ENCODE measurements around the gene SCAMP1. TPM values are rescaled to one million over a fixed set of nuclear protein-coding genes. Genes with fewer than 3 reads are reported as not detected.
A peak's percentile ranks its signal among the peaks of the same experiment; 100 is the strongest.

SCAMP1 gene
- total and polyA plus RNA-seq, 2 of the 13 experiments (the other 11 are each of a cell fraction or from before 2014, with no cell fraction given) = 18.2 to 33.7 TPM

DNA sequence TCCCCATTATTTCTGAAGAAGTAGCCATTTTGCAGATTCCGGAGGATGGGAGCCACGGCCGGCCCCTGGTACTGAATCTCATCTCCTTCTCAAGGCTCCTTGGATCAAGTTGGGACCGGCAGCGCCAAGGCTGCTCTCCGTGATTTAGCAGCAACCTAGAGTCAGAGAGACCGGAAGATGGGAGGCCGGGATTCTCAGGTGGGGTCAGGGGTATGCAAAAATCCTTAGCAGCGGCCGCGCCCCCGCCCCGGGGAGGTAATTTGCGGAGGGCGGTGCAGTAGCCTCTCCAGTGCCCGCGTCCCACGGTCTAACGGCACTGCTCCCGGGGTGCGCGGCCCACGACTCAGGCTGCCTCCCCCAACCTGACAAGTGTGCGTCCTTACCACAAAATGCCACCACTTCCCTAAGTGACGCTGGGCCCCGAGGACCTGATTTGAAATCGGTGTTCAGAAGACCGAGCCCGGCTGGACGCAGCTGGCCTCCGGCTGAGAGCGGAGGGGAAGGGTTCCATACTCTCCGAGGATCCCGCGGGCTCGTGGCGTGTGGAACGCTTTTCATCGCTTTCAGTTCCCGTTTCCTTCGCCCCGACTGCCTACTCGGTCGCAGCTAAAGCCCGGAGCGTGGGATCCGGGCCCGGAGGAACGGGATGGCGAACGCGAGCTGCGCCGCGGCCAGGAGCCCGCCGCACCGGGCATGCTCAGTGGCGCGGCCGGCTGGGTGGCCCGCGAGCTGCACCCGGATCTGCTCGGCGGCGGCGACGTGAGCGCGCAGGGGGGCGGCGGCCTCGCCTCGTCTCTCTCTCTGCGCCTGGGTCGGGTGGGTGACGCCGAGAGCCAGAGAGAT is at the start of gene SCAMP1 (continued):
- TF ChIP-seq GABPA (IDR thresholded peaks at IDR 0.05; ENCODE audit: low read depth, low read length) (peak; percentile 52), GABPA (CRISPR knock-in tag; IDR thresholded peaks at IDR 0.05; ENCODE audit: low read depth) (peak; percentile 85), PAWR (CRISPR knock-in tag; IDR thresholded peaks at IDR 0.05; ENCODE audit: borderline replicate concordance) (peak; percentile 88; the same call in 1 of the 2 replicates), ZNF768 (CRISPR knock-in tag; IDR thresholded peaks at IDR 0.05) (peak; percentile 51; the same call in 1 of the 2 replicates), TARDBP (CRISPR knock-in tag; IDR thresholded peaks at IDR 0.05) (peak; percentile 47; the same call in 1 of the 2 replicates), RARA (CRISPR knock-in tag; IDR thresholded peaks at IDR 0.05) (0 out of 2 replicates have a peak, but pooled peaks have one; percentile 4), GPN1 (CRISPR knock-in tag; IDR thresholded peaks at IDR 0.05; ENCODE audit: borderline replicate concordance) (no peak), TP53 (CRISPR knock-in tag; conservative IDR thresholded peaks at IDR 0.05) (0 out of 2 replicates have a peak, but pooled peaks have one; percentile 49), IKZF4 (CRISPR knock-in tag; IDR thresholded peaks at IDR 0.05; ENCODE audit: borderline replicate concordance, low read depth, not compliant biosample characterization) (peak; percentile 56), REL (CRISPR knock-in tag; conservative IDR thresholded peaks at IDR 0.05) (0 out of 2 replicates have a peak, but pooled peaks have one; percentile 75), GZF1 (CRISPR knock-in tag; IDR thresholded peaks at IDR 0.05) (no peak), ZNF253 (CRISPR knock-in tag; IDR thresholded peaks at IDR 0.05; ENCODE audit: borderline replicate concordance) (no peak), MTF1 (CRISPR knock-in tag; IDR thresholded peaks at IDR 0.05) (0 out of 2 replicates have a peak, but pooled peaks have one; percentile 22), PHF5A (CRISPR knock-in tag; IDR thresholded peaks at IDR 0.05; ENCODE audit: low read depth, unreplicated experiment) (no peak), NR2F6 (IDR thresholded peaks at IDR 0.05) (0 out of 2 replicates have a peak, but pooled peaks have one; percentile 31), NR2F6 (CRISPR knock-in tag; IDR thresholded peaks at IDR 0.05) (no peak), ZNF367 (CRISPR knock-in tag; IDR thresholded peaks at IDR 0.05; ENCODE audit: borderline replicate concordance) (no peak), SIN3A (IDR thresholded peaks at IDR 0.05; ENCODE audit: borderline replicate concordance, low read depth, low read length) (0 out of 2 replicates have a peak, but pooled peaks have one; percentile 56), RNF2 (conservative IDR thresholded peaks at IDR 0.05; ENCODE audit: low read depth) (peak; percentile 41; the same call in 1 of the 2 replicates), NR1H2 (CRISPR knock-in tag; IDR thresholded peaks at IDR 0.05; ENCODE audit: borderline replicate concordance, low read depth) (0 out of 2 replicates have a peak, but pooled peaks have one; percentile 67)
- TF ChIP-seq, protein P1, sequence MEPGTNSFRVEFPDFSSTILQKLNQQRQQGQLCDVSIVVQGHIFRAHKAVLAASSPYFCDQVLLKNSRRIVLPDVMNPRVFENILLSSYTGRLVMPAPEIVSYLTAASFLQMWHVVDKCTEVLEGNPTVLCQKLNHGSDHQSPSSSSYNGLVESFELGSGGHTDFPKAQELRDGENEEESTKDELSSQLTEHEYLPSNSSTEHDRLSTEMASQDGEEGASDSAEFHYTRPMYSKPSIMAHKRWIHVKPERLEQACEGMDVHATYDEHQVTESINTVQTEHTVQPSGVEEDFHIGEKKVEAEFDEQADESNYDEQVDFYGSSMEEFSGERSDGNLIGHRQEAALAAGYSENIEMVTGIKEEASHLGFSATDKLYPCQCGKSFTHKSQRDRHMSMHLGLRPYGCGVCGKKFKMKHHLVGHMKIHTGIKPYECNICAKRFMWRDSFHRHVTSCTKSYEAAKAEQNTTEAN (CRISPR knock-in tag; conservative IDR thresholded peaks at IDR 0.05) = 0 out of 2 replicates have a peak, but pooled peaks have one; percentile 53
- TF ChIP-seq, protein P2, sequence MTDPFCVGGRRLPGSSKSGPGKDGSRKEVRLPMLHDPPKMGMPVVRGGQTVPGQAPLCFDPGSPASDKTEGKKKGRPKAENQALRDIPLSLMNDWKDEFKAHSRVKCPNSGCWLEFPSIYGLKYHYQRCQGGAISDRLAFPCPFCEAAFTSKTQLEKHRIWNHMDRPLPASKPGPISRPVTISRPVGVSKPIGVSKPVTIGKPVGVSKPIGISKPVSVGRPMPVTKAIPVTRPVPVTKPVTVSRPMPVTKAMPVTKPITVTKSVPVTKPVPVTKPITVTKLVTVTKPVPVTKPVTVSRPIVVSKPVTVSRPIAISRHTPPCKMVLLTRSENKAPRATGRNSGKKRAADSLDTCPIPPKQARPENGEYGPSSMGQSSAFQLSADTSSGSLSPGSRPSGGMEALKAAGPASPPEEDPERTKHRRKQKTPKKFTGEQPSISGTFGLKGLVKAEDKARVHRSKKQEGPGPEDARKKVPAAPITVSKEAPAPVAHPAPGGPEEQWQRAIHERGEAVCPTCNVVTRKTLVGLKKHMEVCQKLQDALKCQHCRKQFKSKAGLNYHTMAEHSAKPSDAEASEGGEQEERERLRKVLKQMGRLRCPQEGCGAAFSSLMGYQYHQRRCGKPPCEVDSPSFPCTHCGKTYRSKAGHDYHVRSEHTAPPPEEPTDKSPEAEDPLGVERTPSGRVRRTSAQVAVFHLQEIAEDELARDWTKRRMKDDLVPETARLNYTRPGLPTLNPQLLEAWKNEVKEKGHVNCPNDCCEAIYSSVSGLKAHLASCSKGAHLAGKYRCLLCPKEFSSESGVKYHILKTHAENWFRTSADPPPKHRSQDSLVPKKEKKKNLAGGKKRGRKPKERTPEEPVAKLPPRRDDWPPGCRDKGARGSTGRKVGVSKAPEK (CRISPR knock-in tag; IDR thresholded peaks at IDR 0.05; ENCODE audit: borderline replicate concordance) = no peak
- TF ChIP-seq, protein P3, sequence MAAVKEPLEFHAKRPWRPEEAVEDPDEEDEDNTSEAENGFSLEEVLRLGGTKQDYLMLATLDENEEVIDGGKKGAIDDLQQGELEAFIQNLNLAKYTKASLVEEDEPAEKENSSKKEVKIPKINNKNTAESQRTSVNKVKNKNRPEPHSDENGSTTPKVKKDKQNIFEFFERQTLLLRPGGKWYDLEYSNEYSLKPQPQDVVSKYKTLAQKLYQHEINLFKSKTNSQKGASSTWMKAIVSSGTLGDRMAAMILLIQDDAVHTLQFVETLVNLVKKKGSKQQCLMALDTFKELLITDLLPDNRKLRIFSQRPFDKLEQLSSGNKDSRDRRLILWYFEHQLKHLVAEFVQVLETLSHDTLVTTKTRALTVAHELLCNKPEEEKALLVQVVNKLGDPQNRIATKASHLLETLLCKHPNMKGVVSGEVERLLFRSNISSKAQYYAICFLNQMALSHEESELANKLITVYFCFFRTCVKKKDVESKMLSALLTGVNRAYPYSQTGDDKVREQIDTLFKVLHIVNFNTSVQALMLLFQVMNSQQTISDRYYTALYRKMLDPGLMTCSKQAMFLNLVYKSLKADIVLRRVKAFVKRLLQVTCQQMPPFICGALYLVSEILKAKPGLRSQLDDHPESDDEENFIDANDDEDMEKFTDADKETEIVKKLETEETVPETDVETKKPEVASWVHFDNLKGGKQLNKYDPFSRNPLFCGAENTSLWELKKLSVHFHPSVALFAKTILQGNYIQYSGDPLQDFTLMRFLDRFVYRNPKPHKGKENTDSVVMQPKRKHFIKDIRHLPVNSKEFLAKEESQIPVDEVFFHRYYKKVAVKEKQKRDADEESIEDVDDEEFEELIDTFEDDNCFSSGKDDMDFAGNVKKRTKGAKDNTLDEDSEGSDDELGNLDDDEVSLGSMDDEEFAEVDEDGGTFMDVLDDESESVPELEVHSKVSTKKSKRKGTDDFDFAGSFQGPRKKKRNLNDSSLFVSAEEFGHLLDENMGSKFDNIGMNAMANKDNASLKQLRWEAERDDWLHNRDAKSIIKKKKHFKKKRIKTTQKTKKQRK (IDR thresholded peaks at IDR 0.05; ENCODE audit: low read length) = no peak

Measured in HepG2 (cell line).